HepG2 (cell line): Measurements from ENCODE around the gene RCE1. TPM values are rescaled to one million over a fixed set of nuclear protein-coding genes. Genes with fewer than 3 reads are reported as not detected.

ENCODE experiments used
- ATAC-seq: fragments of 200-7000 bp; cut with Tn5 transposase; 3 replicates; pipeline ENCODE4 v1.9.1; 2020; ENCODE audit warnings: mild to moderate bottlenecking, moderate library complexity
- BruUV-seq: library from RNA; stranded (reverse); fragments of 400-500 nt; replicated peaks from 2 replicates; lab custom pipeline; 2021; lab: Mats Ljungman, UMichigan
- CTCF ChIA-PET: fragments of 300-600 bp; formaldehyde crosslinking; extraction: SDS; loops from one replicate; lab custom pipeline; 2021; ENCODE audit warnings: low total read pairs, inconsistent platforms, low intra/inter-chr PET ratio; lab: Yijun Ruan, JAX
- POLR2A ChIA-PET: fragments of 350-600 bp; sonication (Branson Sonifier 250); formaldehyde crosslinking; loops from one replicate; lab custom pipeline; 2020; ENCODE audit warnings: antibody characterized with exemption, inconsistent platforms; lab: Yijun Ruan, JAX
- DNase-seq: peaks from one replicate; pipeline ENCODE4 v3.0.0-alpha.2; 2015; ENCODE audit warnings: low spot score
- FAIRE-seq: peaks from 3 replicates; lab custom pipeline; 2011; peaks lifted over from hg19 to GRCh38; lab: Jason Lieb, UNC
- H2AFZ ChIP-seq: one replicate; pipeline ENCODE4 v1.6.1; 2011; ENCODE audit warnings: low read length, inconsistent platforms
- H3K27ac ChIP-seq: fragments of 300-600 bp; 3 replicates; pipeline ENCODE4 v1.8.0; 2011; ENCODE audit warnings: mixed run types, mild to moderate bottlenecking, mixed read lengths, low read length, inconsistent platforms; ENCODE audit not compliant: insufficient read depth; ENCODE audit errors: extremely low read length
- H3K27me3 ChIP-seq, 2 experiments: fragments of 200-600 bp in 1 of 2; 2 replicates in 1 of 2; 3 replicates in 1 of 2; pipeline versions ENCODE4 v1.6.0 to v1.8.0; 2011; ENCODE audit warnings: low read length in 2 of 2, mild to moderate bottlenecking in 2 of 2, moderate library complexity in 2 of 2, inconsistent platforms in 1 of 2; ENCODE audit not compliant: insufficient read depth in 2 of 2, control insufficient read depth in 1 of 2
- H3K36me3 ChIP-seq, 2 experiments: fragments of 200-600 bp in 1 of 2; replicated peaks in 1 of 2; 2 replicates in 1 of 2; 3 replicates in 1 of 2; pipeline versions ENCODE4 v1.5.1 to v1.8.0; 2011; ENCODE audit warnings: low read length in 2 of 2, inconsistent platforms in 1 of 2; ENCODE audit not compliant: insufficient read depth in 2 of 2, control insufficient read depth in 1 of 2
- H3K4me1 ChIP-seq: 2 replicates; pipeline ENCODE4 v1.5.1; 2012; ENCODE audit warnings: low read length, inconsistent platforms; ENCODE audit not compliant: insufficient read depth
- H3K4me2 ChIP-seq: 2 replicates; pipeline ENCODE4 v1.6.0; 2011; ENCODE audit warnings: low read depth, low read length, inconsistent platforms
- H3K4me3 ChIP-seq, 3 experiments: fragments of 200-600 bp in 1 of 3; sonication (generic), shearing (Covaris generic) in 1 of 3; replicated peaks in 1 of 3; 2 replicates each; pipeline ENCODE4 v1.5.1; 2011 to 2016; ENCODE audit warnings: low read length in 3 of 3, inconsistent platforms in 2 of 3, low read depth in 2 of 3, mild to moderate bottlenecking in 2 of 3, control low read depth in 1 of 3, mixed read lengths in 1 of 3; ENCODE audit not compliant: insufficient read depth in 1 of 3
- H3K79me2 ChIP-seq: one replicate; pipeline ENCODE4 v1.6.1; 2011; ENCODE audit warnings: low read length, inconsistent platforms; ENCODE audit not compliant: insufficient read depth
- H3K9ac ChIP-seq: 2 replicates; pipeline ENCODE4 v1.6.0; 2011; ENCODE audit warnings: mild to moderate bottlenecking, low read depth, low read length, inconsistent platforms; ENCODE audit not compliant: insufficient read depth
- H3K9me3 ChIP-seq: 2 replicates; pipeline ENCODE4 v1.5.1; 2012; ENCODE audit warnings: mild to moderate bottlenecking, low read length
- H4K20me1 ChIP-seq: 2 replicates; pipeline ENCODE4 v1.6.0; 2011; ENCODE audit warnings: inconsistent platforms, mild to moderate bottlenecking, low read length, moderate library complexity; ENCODE audit not compliant: insufficient read depth
- AGO2 ChIP-seq: fragments of 200-400 bp; formaldehyde crosslinking; optimal IDR thresholded peaks from 2 replicates; pipeline ENCODE3; 2017; ENCODE audit warnings: mild to moderate bottlenecking, low read depth, low read length, moderate library complexity
- HINFP ChIP-seq: sonication (generic); formaldehyde crosslinking; IDR thresholded peaks from 2 replicates; pipeline ENCODE4 v1.4.0; 2020; ENCODE audit warnings: low read depth, mild to moderate bottlenecking, missing genetic modification reagents
- SRF ChIP-seq: IDR thresholded peaks from 2 replicates; pipeline ENCODE4 v1.6.1; 2011; ENCODE audit warnings: mild to moderate bottlenecking, low read depth, low read length, moderate library complexity
- WGBS: methylation state at CpG from one replicate; pipeline ENCODE4 v1.1.6; 2017; ENCODE audit warnings: low lambda C conversion rate; 5-methylcytosine and 5-hydroxymethylcytosine counted together
- in situ Hi-C: cut with HindIII; loops from 2 replicates; pipeline ENCODE4 v1.10.0; 2017; ENCODE audit warnings: low pct_unique_long_range_greater_than_20kb; ENCODE audit not compliant: extremely low pct_ligation_motif_present
- intact Hi-C: fragments of 100-400 bp; cut with micrococcal nuclease; formaldehyde crosslinking; loops from one replicate; pipeline ENCODE4 v1.10.0; 2022; ENCODE audit not compliant: unreplicated experiment
- polyA plus RNA-seq, 8 experiments: library from polyadenylated mRNA; depleted of rRNA in 3 of 8; stranded (reverse) in 7 of 8; unstranded in 1 of 8; fragments of >200 nt; fragmentation: Illumina TruSeq in 4 of 8; extraction: Trizol in 4 of 8; gene quantifications; 2 replicates each; pipeline versions ENCODE4 v1.2.1 to v1.2.3, GENCODE V29; 2011 to 2016; ENCODE audit warnings: low read depth in 4 of 8, missing spikeins in 1 of 8, mixed read lengths in 1 of 8; ENCODE audit not compliant: insufficient read depth in 1 of 8
- total RNA-seq, 5 experiments: library from RNA; depleted of rRNA; stranded (reverse); fragments of >200 nt; fragmentation: Illumina TruSeq; extraction: Trizol; gene quantifications; 2 replicates each; pipeline ENCODE4 v1.2.3, GENCODE V29; 2016; ENCODE audit warnings: low read depth in 1 of 5

RCE1 gene
- total and polyA plus RNA-seq, 2 of the 13 experiments (the other 11 are each of a cell fraction or from before 2014, with no cell fraction given), result 22.2 to 22.4 TPM

- ChIA-PET POLR2A (no interaction called here), CTCF (no interaction called here)
- in situ Hi-C loops (no loop called here), intact Hi-C loops (no loop called here)
- no peaks in the 10 kb centered on the region for H4K20me1 ChIP-seq
- ATAC-seq (no peak), FAIRE-seq (no peak), DNase-seq (no peak)
- H3K4me2 ChIP-seq, result no peak overlapping the region
- no TSS peak for BruUV-seq
- H3K27ac ChIP-seq, result no peak overlapping the region
- H3K9me3 ChIP-seq, result no peaks in the 10 kb centered on the region
- 97% methylated on average over 19 of the region's 23 CpGs for WGBS
- TF ChIP-seq AGO2 (peak; percentile 31), SRF (no peak)
- no peaks in the 10 kb centered on the region for H3K27me3 ChIP-seq
- H3K4me1 ChIP-seq, result peaks cover 10% of the 10 kb centered on the region
- H3K9ac ChIP-seq, result no peak overlapping the region
- no peak overlapping the region for H3K4me3 ChIP-seq
- H3K36me3 ChIP-seq, result peaks cover 22 to 42% of the 10 kb centered on the region in 2 experiments; a peak in 4 of 5 replicates
- no peak overlapping the region for H2AFZ ChIP-seq
- no peaks in the 10 kb centered on the region for H3K79me2 ChIP-seq
Observed at GRCh38 chr11:66850588-66851238, 7.5 kb downstream of the RCE1 start.

- H3K4me1 ChIP-seq, result peaks cover 11% of the 10 kb centered on the region
- no peak for DNase-seq
- TF ChIP-seq HINFP (CRISPR knock-in tag) (no peak), AGO2 (peak; percentile 24)
- TF ChIP-seq, all 625 proteins: peak for 1
- no peaks in the 10 kb centered on the region for H3K9me3 ChIP-seq
- H3K27me3 ChIP-seq, result no peaks in the 10 kb centered on the region
- WGBS, result 100% methylated on average over 2 of the region's 4 CpGs
- no peak overlapping the region for H3K4me2 ChIP-seq
- H2AFZ ChIP-seq, result no peak overlapping the region
- H3K27ac ChIP-seq, result no peak overlapping the region
- H3K4me3 ChIP-seq, result no peak overlapping the region
- intact Hi-C loops (no loop called here), in situ Hi-C loops (no loop called here)
- BruUV-seq, result no TSS peak
- peaks cover 21 to 38% of the 10 kb centered on the region in 2 experiments; a peak in 4 of 5 replicates for H3K36me3 ChIP-seq
- no peaks in the 10 kb centered on the region for H4K20me1 ChIP-seq
- FAIRE-seq (no peak), ATAC-seq (no peak)
- H3K79me2 ChIP-seq, result no peaks in the 10 kb centered on the region
- CTCF ChIA-PET, result no interaction called here
- POLR2A ChIA-PET, result interaction anchor here (1.4 kb wide), 1 partner anchor 7 kb away, joined by 5 read pairs; no protein-coding TSS in a partner anchor
- H3K9ac ChIP-seq, result no peak overlapping the region
Observed at GRCh38 chr11:66851239-66851596, 8.0 kb downstream of the RCE1 start.
